Cerebellar nuclear complex (tissue), 1 donor: Measurements from ENCODE around the gene PRCD.

Experiments used
- DNase-seq, 2 experiments: peaks; one replicate each; lab custom pipeline; 2025; lab: John Stamatoyannopoulos, UW

The PRCD gene

DNA sequence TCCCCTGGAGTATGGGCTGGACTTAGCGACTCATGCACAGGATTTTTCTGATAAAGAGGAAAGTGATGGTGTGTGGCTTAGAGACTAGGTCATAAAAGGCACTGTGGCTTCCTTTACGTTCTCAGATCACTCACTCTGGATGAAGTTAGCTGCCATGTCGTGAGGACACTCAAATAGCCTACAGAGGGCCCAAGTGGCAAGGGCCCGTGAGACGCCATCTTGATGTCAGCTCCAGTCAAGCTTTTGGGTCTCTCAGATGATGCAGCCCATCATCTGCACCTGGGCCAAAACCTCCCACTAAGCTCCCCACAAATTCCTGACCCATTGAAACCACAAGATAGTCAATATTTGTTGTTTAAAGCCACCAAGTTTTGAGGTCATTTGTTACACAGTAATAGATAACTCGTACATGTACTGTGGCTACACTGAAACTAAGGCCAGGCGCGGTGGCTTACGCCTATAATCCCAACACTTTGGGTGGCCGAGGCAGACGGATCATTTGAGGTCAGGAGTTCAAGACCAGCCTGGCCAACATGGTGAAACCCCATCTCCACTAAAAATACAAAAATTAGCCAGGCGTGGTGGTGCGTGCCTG lies 31.1 kb downstream of the PRCD start:
- no peak for DNase-seq

DNA sequence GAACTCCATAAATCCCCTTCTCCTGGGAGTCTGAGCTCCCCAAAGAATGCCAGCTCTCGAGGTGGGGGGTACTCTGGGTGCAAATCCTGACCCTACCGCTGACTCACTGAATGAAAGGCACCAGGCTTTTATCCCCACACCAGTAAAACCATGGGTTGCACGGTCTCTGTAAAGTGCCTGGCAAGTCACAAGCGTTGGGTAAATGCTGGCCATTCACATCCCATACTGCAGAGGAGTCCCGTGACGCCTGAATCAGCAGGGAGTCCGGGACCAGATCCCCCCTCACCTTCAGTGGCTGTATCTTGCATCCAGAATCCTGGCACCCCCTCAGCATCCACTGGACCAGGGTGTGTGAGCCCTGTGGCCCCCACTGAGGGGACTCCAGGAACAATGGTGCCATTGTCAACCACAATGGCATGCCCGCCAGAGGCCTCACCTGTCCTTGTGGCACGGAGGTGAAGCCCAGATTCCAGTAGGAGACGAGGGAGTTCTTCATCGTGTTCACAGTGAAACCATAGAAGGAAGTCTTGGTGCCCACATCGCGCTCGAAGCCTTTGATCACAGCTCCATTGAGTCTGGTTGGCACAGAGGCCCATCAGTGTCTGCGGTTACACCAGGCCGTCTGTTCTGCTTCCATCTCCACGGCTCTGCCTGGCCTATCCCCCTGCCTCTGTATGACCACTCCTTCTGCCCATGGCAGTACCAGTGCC lies 32.5 kb downstream of the PRCD start:
- no peak for DNase-seq

GRCh38 chr17:76573096-76573495 lies 33.3 kb downstream of the PRCD start:
- no peak for DNase-seq

DNA sequence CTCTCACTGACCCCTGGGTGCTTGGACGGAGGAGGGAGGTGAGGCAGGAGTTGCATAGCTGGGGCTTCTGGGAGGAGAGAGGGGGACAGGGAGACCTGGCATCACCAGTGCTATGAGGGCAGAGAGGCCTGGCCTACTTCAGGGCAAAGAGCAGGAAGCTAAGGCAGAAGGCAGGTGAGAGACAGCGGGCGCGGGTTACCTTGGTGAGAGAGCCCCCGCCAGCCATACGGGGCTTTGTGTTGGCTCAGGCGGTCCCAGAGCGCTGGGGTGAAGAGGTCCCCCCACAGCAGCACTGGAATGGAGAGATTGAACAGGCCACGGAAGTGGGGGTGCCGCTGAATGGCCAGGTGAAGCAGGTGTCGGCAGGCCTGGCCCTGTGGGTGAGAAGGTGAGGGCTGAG lies 34.3 kb downstream of the PRCD start:
- no peak for DNase-seq

- no peak for DNase-seq
These were observed 35.7 kb downstream of the PRCD start for GRCh38 chr17:76575570-76575969.

DNA sequence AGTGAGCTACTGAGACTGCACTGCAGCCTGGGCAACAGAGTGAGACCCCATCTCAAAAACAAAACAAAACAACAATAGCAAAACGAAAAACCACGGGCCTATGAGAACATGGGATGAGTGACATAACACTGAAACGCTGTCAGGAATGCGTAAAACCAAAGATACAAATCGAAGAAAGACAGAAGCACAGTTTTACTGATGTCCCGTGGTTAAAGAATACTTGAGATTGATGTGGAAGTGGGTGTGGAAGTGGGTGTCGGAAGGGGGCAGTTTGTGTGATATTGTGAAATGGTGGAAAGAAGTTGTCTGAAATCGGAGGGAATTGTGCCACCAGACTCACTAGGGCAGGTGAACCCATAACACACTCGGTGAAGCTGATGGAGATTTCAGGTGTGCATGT lies 36.3 kb downstream of the PRCD start:
- DNase-seq, result no peak

DNA sequence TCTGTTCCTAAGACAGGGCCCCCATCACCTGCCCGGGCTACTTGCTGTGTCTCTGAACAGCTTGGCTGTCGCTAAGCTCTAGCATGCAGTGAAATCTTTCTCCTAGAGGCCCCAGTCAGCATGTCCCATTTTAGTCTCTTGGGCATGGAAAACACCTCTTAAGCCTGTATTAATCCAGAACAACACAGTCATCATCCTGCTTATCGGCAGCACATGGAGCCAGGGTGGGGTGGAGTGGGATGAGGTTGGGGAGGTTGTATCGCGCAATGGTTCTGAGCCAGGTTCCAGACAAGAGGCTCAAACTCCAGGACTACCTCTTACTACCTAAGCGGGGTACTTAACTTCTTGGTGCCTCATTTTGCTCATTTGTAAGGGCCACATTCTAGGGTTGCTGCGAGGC lies 38.0 kb downstream of the PRCD start:
- DNase-seq, result no peak

DNA sequence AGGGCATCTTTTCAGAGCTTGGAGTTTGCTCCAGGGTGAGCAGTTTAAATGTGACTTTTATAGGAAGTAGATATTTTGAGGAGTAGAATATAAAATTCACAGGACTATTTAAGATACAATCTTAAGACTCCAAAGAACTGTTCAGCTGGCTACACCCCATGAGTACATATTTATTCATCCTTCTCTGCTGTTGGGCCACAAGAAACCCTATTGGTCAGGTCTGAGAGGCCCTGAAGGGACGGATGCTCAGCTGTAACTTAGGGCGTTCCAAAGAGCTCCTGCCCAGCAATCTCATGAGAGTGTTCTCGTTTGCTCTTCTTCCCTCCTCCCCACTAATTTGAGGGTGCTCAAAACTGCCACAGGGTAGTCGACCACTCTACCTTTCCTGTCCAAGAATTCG lies 38.5 kb downstream of the PRCD start:
- DNase-seq, result no peak

GRCh38 chr17:76579281-76579680 lies 39.4 kb downstream of the PRCD start:
- DNase-seq, result no peak

DNA sequence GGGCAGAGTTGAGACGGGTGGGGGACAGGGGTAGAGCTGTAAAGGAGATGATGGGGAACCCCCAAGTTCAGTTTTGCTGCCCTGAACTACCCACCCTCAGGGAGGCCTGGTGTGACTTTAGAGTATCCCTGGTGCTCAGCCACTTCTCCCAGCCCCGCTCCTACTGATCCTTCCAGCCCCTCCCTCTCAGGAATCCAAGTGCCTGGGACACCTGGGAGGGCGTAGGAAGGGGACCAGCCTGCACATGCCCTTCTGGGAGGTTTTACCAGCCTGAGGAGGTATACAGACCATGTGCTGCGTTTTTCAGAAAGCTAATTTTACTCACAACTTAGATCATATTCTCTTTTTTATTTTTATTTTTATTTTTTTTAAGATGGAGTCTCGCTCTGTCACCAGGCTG lies 41.7 kb downstream of the PRCD start:
- no peak for DNase-seq

- no peak for DNase-seq
These were observed 42.8 kb downstream of the PRCD start for GRCh38 chr17:76582660-76583059.

GRCh38 chr17:76584427-76585032 lies 44.7 kb downstream of the PRCD start:
- no peak for DNase-seq

DNA sequence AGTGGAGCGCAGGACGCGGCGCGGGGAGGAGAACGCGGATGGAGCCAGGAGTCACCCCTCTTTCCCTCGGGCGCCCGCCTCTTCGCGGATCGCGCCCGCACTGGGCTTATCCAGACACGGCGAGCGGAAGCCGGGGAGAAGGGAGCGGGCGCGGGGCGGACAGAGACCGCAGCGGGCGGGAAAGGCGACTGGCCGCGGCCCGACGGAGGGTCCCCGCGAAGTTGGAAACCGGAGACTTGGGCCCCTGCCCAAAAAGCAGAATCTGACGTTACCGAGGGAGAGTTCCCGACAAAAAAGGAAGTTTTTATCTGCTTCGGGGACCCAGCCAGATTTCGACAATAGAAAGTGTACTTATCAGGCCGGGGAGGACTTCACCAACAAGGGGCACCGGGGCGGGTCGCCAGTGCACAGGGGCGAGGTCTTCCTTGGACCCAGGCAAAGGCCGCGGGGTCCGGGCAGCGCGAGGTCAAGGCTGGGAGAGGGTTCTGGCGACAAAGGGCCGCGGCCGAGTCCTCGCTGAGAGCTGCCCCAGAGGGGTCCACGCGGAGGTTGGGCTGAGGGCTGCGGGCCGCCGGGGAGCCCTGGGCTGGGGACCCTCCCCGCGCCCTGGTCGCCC lies 45.3 kb downstream of the PRCD start:
- no peak for DNase-seq

GRCh38 chr17:76585649-76586593 lies 46.1 kb downstream of the PRCD start, which contains the start of gene ST6GALNAC2:
Gene ST6GALNAC2, minus strand, starts transcription at chr17:76585860. Its CDS starts 52 bp downstream, at chr17:76585808.
- DNase-seq, result no peak

DNA sequence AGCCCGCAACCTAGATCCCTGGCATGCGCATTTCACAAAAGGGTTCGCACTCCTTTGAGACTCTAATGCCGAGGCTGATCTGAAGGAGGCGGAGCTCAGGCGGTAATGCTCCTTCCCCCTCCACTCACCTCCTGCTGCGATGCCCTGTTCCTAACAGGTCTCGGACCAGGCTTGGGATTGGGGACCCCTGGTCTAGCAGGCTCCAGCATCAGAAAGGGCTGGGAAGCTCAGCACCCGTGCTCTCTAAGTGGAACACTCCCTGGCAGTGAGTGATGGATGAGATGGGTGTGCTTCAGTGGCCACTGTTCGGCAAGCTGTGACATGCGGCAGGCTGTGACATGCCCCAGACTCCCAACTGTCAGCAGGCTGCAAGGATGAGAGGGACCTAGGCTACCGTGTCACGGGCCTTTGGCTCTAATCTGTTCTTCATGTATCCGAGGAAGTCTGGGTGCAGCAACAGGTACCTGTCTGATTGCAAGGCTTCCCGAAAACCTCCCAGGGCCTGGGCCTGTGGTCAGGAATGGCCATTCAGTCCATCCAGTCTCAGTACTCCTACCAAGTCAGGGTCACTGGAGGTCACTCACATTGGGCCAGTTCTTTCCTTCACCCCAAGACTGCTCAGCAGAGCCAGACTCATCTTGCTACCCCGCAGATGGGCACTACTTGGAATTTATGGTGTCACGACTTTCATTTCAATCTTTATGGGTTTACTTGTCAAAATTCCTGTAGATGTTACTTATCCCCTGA lies 47.1 kb downstream of the PRCD start:
- no peak for DNase-seq

GRCh38 chr17:76588182-76588581 lies 48.3 kb downstream of the PRCD start:
- no peak for DNase-seq

GRCh38 chr17:76593384-76593826 lies 53.6 kb downstream of the PRCD start:
- no peak for DNase-seq

DNA sequence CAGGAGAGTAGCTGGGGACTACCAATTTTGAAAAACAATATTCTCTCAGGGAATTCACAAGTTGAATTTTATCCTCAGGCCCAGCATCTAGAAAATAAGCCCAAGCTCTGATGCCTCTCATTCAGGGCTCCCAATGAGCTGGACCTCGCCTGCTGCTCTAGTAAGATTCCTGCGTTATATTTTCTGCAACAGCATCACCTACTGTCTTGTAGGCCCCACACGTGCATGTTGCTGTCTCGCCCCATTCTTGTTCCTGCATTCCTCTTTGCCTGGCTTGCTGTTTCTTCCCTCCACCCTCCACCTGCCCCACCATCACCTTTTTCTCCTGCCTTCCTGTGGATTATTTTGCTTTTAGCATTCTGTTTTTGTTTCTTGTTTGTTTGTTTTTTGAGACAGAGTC lies 54.1 kb downstream of the PRCD start:
- DNase-seq, result no peak

DNA sequence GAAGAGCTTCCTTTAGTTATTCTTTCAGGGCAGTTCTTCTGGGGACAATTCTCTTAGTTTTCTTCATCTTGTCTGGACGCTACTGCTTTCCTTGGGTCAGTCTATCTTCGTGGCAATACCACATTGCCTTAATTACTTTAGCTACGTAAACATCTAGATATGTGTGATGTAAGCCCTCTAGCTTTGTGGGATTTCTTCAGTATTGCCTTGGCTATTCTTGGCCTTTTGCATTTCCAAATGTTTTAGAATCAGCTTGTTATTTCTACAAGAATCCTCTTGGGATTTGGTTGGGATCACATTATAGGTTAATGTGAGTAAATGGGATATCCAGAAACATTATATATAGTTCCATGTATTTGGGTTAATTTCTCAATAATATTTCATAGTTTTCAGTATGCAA lies 54.8 kb downstream of the PRCD start:
- no peak for DNase-seq
